Measurements from ENCODE around the gene MACROD2. TPM values are rescaled to one million over a fixed set of nuclear protein-coding genes. Genes with fewer than 3 reads are reported as not detected.

MACROD2 gene
- total and polyA plus RNA-seq, 2 of the 4 experiments (the other 2 are of a cell fraction) = not detected

DNA sequence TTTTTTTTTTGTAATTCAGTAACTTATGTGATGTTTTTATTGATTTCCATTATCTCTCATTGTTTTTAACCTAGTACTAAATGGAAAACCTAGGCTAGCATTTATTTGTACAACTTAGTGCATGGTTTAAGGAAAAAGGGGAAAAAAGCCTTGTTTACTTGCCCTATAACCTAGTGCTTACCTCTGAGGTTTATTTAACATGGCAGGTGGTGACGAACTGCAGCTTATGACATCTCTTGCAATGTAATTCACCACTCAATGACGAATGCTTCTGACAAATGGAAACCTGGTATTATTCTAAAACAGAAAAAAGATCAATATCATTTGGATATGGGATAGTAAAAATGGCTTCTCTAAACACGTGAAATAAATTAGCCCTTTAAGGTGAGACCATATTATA lies 960.7 kb downstream of the MACROD2 start:
- ATAC-seq (ENCODE audit: low read depth) (no peak), DNase-seq (no peak)
- no peak overlapping the region for H3K4me3 ChIP-seq (ENCODE audit: insufficient read depth, low read depth, low read length)
- no TSS peak for BruUV-seq (replicated peaks)
- WGBS, 2 experiments (ENCODE audit: extremely low coverage in 2 of 2, insufficient read length in 1 of 2) = no CpG with 5 or more reads among the region's 3 CpGs
- H2AFZ ChIP-seq (replicated peaks; ENCODE audit: low read length, poor library complexity) = no peak overlapping the region
- no peak overlapping the region for H3K4ac ChIP-seq (ENCODE audit: low read depth, low read length)
- peaks cover 3% of the 10 kb centered on the region; the same call in 1 of the 2 replicates for H3K9me3 ChIP-seq (ENCODE audit: control insufficient read depth, insufficient read depth, low read length)
- intact Hi-C loops (cut with micrococcal nuclease) = no loop called here
- no peak overlapping the region for H2AK9ac ChIP-seq (replicated peaks; ENCODE audit: low read depth, low read length, poor library complexity)
- no peak overlapping the region for H3K23ac ChIP-seq (ENCODE audit: low read depth, low read length)
- H4K20me1 ChIP-seq (ENCODE audit: insufficient read depth, low read length) = no peaks in the 10 kb centered on the region
- H2AK5ac ChIP-seq (ENCODE audit: low read depth, low read length) = no peak overlapping the region
- H3K9me1 ChIP-seq (ENCODE audit: insufficient read depth, low read length) = no peaks in the 10 kb centered on the region
- H3K18ac ChIP-seq (ENCODE audit: low read depth, low read length) = no peak overlapping the region
- no peak overlapping the region for H3K56ac ChIP-seq (ENCODE audit: extremely low read depth, insufficient read depth, low read length)
- POLR2A ChIA-PET (ENCODE audit: unreplicated experiment) = no interaction called here
- H3K79me1 ChIP-seq (ENCODE audit: low read depth in 1 of 2, low read length in 2 of 2) = no peaks in the 10 kb centered on the region
- no peaks in the 10 kb centered on the region for H3K4me1 ChIP-seq (ENCODE audit: control insufficient read depth, insufficient read depth, low read length)
- CTCF ChIA-PET = no interaction called here
- no peak overlapping the region for H3K4me2 ChIP-seq (ENCODE audit: low read depth, low read length)
- dilution Hi-C loops (cut with HindIII; ENCODE audit: low sequenced_read_pairs, unreplicated experiment) = no loop called here
- H2BK15ac ChIP-seq (ENCODE audit: low read depth, low read length) = no peak overlapping the region
- in situ Hi-C loops (cut with MboI; ENCODE audit: low sequenced_read_pairs) = no loop called here
- H3K9ac ChIP-seq (ENCODE audit: low read depth, low read length) = no peak overlapping the region
- no peak overlapping the region for H3K27ac ChIP-seq (ENCODE audit: insufficient read depth, low read length)
- H3K27me3 ChIP-seq (ENCODE audit: control insufficient read depth, insufficient read depth, low read length) = no peaks in the 10 kb centered on the region
- H2BK5ac ChIP-seq (ENCODE audit: low read depth, low read length, poor library complexity, severe bottlenecking) = no peak overlapping the region
- H4K91ac ChIP-seq (ENCODE audit: insufficient read depth, low read depth, low read length) = no peak overlapping the region
- H4K5ac ChIP-seq (ENCODE audit: low read depth, low read length) = no peak overlapping the region
- no peak overlapping the region for H2BK20ac ChIP-seq (ENCODE audit: low read depth, low read length)
- H3K36me3 ChIP-seq (ENCODE audit: control insufficient read depth, insufficient read depth, low read length) = no peaks in the 10 kb centered on the region
- TF ChIP-seq, protein P1, sequence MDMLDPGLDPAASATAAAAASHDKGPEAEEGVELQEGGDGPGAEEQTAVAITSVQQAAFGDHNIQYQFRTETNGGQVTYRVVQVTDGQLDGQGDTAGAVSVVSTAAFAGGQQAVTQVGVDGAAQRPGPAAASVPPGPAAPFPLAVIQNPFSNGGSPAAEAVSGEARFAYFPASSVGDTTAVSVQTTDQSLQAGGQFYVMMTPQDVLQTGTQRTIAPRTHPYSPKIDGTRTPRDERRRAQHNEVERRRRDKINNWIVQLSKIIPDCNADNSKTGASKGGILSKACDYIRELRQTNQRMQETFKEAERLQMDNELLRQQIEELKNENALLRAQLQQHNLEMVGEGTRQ (IDR thresholded peaks at IDR 0.05; ENCODE audit: low read depth, low read length) = no peak
- TF ChIP-seq POLR2A (IDR thresholded peaks at IDR 0.05; ENCODE audit: low read depth, low read length) = no peak
- TF ChIP-seq NFE2L2 (IDR thresholded peaks at IDR 0.05; ENCODE audit: low read depth, low read length) = no peak
- TF ChIP-seq, protein P2, sequence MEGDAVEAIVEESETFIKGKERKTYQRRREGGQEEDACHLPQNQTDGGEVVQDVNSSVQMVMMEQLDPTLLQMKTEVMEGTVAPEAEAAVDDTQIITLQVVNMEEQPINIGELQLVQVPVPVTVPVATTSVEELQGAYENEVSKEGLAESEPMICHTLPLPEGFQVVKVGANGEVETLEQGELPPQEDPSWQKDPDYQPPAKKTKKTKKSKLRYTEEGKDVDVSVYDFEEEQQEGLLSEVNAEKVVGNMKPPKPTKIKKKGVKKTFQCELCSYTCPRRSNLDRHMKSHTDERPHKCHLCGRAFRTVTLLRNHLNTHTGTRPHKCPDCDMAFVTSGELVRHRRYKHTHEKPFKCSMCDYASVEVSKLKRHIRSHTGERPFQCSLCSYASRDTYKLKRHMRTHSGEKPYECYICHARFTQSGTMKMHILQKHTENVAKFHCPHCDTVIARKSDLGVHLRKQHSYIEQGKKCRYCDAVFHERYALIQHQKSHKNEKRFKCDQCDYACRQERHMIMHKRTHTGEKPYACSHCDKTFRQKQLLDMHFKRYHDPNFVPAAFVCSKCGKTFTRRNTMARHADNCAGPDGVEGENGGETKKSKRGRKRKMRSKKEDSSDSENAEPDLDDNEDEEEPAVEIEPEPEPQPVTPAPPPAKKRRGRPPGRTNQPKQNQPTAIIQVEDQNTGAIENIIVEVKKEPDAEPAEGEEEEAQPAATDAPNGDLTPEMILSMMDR (conservative IDR thresholded peaks at IDR 0.05; ENCODE audit: low read depth, low read length) = no peak
- TF ChIP-seq RCOR1 (IDR thresholded peaks at IDR 0.05; ENCODE audit: insufficient replicate concordance, low read length) = no peak
- no peak for TF ChIP-seq FOS (IDR thresholded peaks at IDR 0.05; ENCODE audit: low read depth, low read length)
- no peak overlapping the region for H2BK120ac ChIP-seq (ENCODE audit: low read depth, low read length)
- H4K8ac ChIP-seq (ENCODE audit: low read depth in 2 of 2, low read length in 2 of 2) = no peak overlapping the region
- H3K14ac ChIP-seq (replicated peaks; ENCODE audit: low read depth, low read length) = no peak overlapping the region

Measured in IMR-90 (cell line).